Small intestine (tissue), 7 donors: ENCODE measurements around the gene MRPL54. TPM values are rescaled to one million over a fixed set of nuclear protein-coding genes. Genes with fewer than 3 reads are reported as not detected.

ENCODE experiments used
- DNase-seq, 2 donors: peaks; one replicate each; pipeline versions ENCODE4 v3.0.0 to v3.0.0-alpha.2; 2013
- FAIRE-seq: peaks from 2 replicates; lab custom pipeline; 2012; peaks lifted over from hg19 to GRCh38; lab: Jason Lieb, UNC
- H3K27ac ChIP-seq, 3 donors: one replicate each; pipeline ENCODE4 v1.5.1; 2013; ENCODE audit warnings: low read length in 2 of 3, mild to moderate bottlenecking in 2 of 3, control low read depth in 1 of 3, inconsistent platforms in 1 of 3, low read depth in 1 of 3, moderate library complexity in 1 of 3
- H3K27me3 ChIP-seq, 3 donors: one replicate each; pipeline ENCODE4 v1.6.1; 2013; ENCODE audit warnings: low read length in 3 of 3, inconsistent platforms in 1 of 3; ENCODE audit not compliant: control insufficient read depth in 3 of 3, insufficient read depth in 3 of 3
- H3K36me3 ChIP-seq, 3 donors: one replicate each; pipeline ENCODE4 v1.6.1; 2013; ENCODE audit warnings: low read length in 3 of 3, inconsistent platforms in 1 of 3, low read depth in 1 of 3, mild to moderate bottlenecking in 1 of 3, moderate library complexity in 1 of 3; ENCODE audit not compliant: control insufficient read depth in 3 of 3, insufficient read depth in 2 of 3
- H3K4me1 ChIP-seq, 3 donors: one replicate each; pipeline ENCODE4 v1.6.1; 2013; ENCODE audit warnings: low read length in 2 of 3, inconsistent platforms in 1 of 3, low read depth in 1 of 3, mild to moderate bottlenecking in 1 of 3, moderate library complexity in 1 of 3; ENCODE audit not compliant: control insufficient read depth in 3 of 3, insufficient read depth in 2 of 3
- H3K4me3 ChIP-seq, 3 donors: one replicate each; pipeline ENCODE4 v1.5.1; 2013; ENCODE audit warnings: low read length in 3 of 3, control low read depth in 1 of 3, inconsistent platforms in 1 of 3, low read depth in 1 of 3, mild to moderate bottlenecking in 1 of 3, moderate library complexity in 1 of 3
- H3K9me3 ChIP-seq, 2 donors: one replicate each; pipeline ENCODE4 v1.6.1; 2013; ENCODE audit warnings: low read depth in 1 of 2, low read length in 1 of 2; ENCODE audit not compliant: control insufficient read depth in 2 of 2, insufficient read depth in 1 of 2
- WGBS, 3 donors: extraction: QIAGEN DNeasy Blood & Tissue Kit; methylation state at CpG; one replicate each; pipeline ENCODE4 v1.1.7; 2013; 5-methylcytosine and 5-hydroxymethylcytosine counted together
- polyA plus RNA-seq, 4 donors: library from polyadenylated mRNA; stranded (reverse) in 3 of 4; unstranded in 1 of 4; fragments of 200-250 nt in 3 of 4; fragments of 120-200 nt in 1 of 4; gene quantifications; one replicate each; pipeline versions ENCODE4 v1.2.1 to v1.2.3, GENCODE V29; 2013
- donor health status: healthy with polysubstance abuse.
- donor health status: control.
- donor health status: control.
- donor health status: Bipolar disorder and iron deficiency.
- donor health status: healthy.

The MRPL54 gene
- polyA plus RNA-seq, 4 donors, result 54.1 to 170 (median 125) TPM

GRCh38 chr19:3767050-3767449, 4.6 kb downstream of the MRPL54 start:
- H3K4me3 ChIP-seq, result no peak overlapping the region
- no peak overlapping the region for H3K27ac ChIP-seq
- 92 to 95% (median 94%) methylated on average over 22 to 23 of the region's 23 CpGs for WGBS, 3 donors
- no peaks in the 10 kb centered on the region for H3K9me3 ChIP-seq
- H3K4me1 ChIP-seq, result peaks cover 0 to 18% (median 0%) of the 10 kb centered on the region in 3 donors
- H3K27me3 ChIP-seq, result no peaks in the 10 kb centered on the region
- H3K36me3 ChIP-seq, result peaks cover 5 to 41% (median 8%) of the 10 kb centered on the region in 3 donors
- DNase-seq (no peak), FAIRE-seq (no peak)

- FAIRE-seq, result no peak
- peak in 1 of 2 donors; percentile 60 for DNase-seq
- 81 to 83% (median 83%) methylated on average over 20 to 25 of the region's 25 CpGs for WGBS, 3 donors
- Histone ChIP-seq H3K4me3 (no peak overlapping the region), H3K27ac (peak overlapping the region in 1 of 3 donors; percentile 50), H3K27me3 (no peaks in the 10 kb centered on the region), H3K36me3 (peaks cover 5 to 41% (median 8%) of the 10 kb centered on the region in 3 donors), H3K9me3 (no peaks in the 10 kb centered on the region), H3K4me1 (peaks cover 0 to 16% (median 0%) of the 10 kb centered on the region in 3 donors)
Measured at GRCh38 chr19:3768015-3768747, 5.7 kb downstream of the MRPL54 start.

GRCh38 chr19:3768748-3769099, 6.2 kb downstream of the MRPL54 start:
- Histone ChIP-seq H3K4me1 (peaks cover 0 to 13% (median 0%) of the 10 kb centered on the region in 3 donors), H3K27ac (peak overlapping the region in 1 of 3 donors; percentile 33), H3K9me3 (no peaks in the 10 kb centered on the region), H3K36me3 (peaks cover 5 to 41% (median 8%) of the 10 kb centered on the region in 3 donors), H3K27me3 (no peaks in the 10 kb centered on the region), H3K4me3 (no peak overlapping the region)
- no peak for FAIRE-seq
- no peak for DNase-seq
- WGBS, 3 donors, result 89 to 94% (median 92%) methylated on average over 7 of the region's 7 CpGs

GRCh38 chr19:3769494-3769893, 7.0 kb downstream of the MRPL54 start:
- no peak overlapping the region for H3K4me3 ChIP-seq
- no peaks in the 10 kb centered on the region for H3K9me3 ChIP-seq
- no peak overlapping the region for H3K27ac ChIP-seq
- no peaks in the 10 kb centered on the region for H3K27me3 ChIP-seq
- peaks cover 0 to 13% (median 0%) of the 10 kb centered on the region in 3 donors for H3K4me1 ChIP-seq
- FAIRE-seq (no peak), DNase-seq (no peak)
- peaks cover 5 to 41% (median 8%) of the 10 kb centered on the region in 3 donors for H3K36me3 ChIP-seq
- WGBS, 3 donors, result 81 to 88% (median 85%) methylated on average over 16 to 17 of the region's 17 CpGs

- H3K36me3 ChIP-seq, result peaks cover 0 to 36% (median 8%) of the 10 kb centered on the region in 3 donors
- no peak for FAIRE-seq
- WGBS, 3 donors, result 68 to 87% (median 80%) methylated on average over 35 to 53 of the region's 53 CpGs
- no peak overlapping the region for H3K27ac ChIP-seq
- no peaks in the 10 kb centered on the region for H3K27me3 ChIP-seq
- no peak overlapping the region for H3K4me3 ChIP-seq
- DNase-seq, result no peak
- no peaks in the 10 kb centered on the region for H3K9me3 ChIP-seq
- peaks cover 0 to 13% (median 0%) of the 10 kb centered on the region in 3 donors for H3K4me1 ChIP-seq
Measured at GRCh38 chr19:3770136-3770999, 7.9 kb downstream of the MRPL54 start.

GRCh38 chr19:3771000-3771905, 8.8 kb downstream of the MRPL54 start:
- 82 to 85% (median 82%) methylated on average over 25 to 35 of the region's 35 CpGs for WGBS, 3 donors
- no peak overlapping the region for H3K4me3 ChIP-seq
- H3K27me3 ChIP-seq, result no peaks in the 10 kb centered on the region
- DNase-seq, result no peak
- H3K36me3 ChIP-seq, result peaks cover 0 to 33% (median 8%) of the 10 kb centered on the region in 3 donors
- no peaks in the 10 kb centered on the region for H3K9me3 ChIP-seq
- peaks cover 0 to 13% (median 0%) of the 10 kb centered on the region in 3 donors for H3K4me1 ChIP-seq
- no peak overlapping the region for H3K27ac ChIP-seq
- no peak for FAIRE-seq

GRCh38 chr19:3771906-3772455, 9.5 kb downstream of the MRPL54 start, which contains the start of gene RAX2:
Gene RAX2, minus strand, starts transcription at chr19:3772228. Its CDS starts 486 bp downstream, at chr19:3771742.
- Histone ChIP-seq H3K27ac (no peak within 1 kb of the TSS), H3K36me3 (peaks cover 0 to 25% (median 7%) of the 10 kb centered on the region in 3 donors), H3K27me3 (no peaks in the 10 kb centered on the region), H3K9me3 (no peaks in the 10 kb centered on the region), H3K4me3 (no peak within 1 kb of the TSS), H3K4me1 (peaks cover 0 to 13% (median 0%) of the 10 kb centered on the region in 3 donors)
- no peak for DNase-seq
- WGBS, 3 donors, result 31 to 53% (median 48%) methylated on average over 19 to 23 of the region's 23 CpGs
- no peak for FAIRE-seq
